Measurements from ENCODE around the gene DCAF10. TPM values are rescaled to one million over a fixed set of nuclear protein-coding genes. Genes with fewer than 3 reads are reported as not detected.

The DCAF10 gene
- total RNA-seq (2013; cell fraction: nucleolus; rRNA removed) = 25.6 and 27.8 TPM in 2 replicates
- total RNA-seq (2014; rRNA removed) (6.3 and 6.7 TPM in 2 replicates), total RNA-seq (2014; rRNA removed; fragmentation: Illumina TruSeq; extraction: Trizol) (8.9 and 9.4 TPM in 2 replicates), total RNA-seq (2021) (12.6 and 12.7 TPM in 2 replicates), polyA plus RNA-seq (2011; rRNA removed) (21.7 and 21.8 TPM in 2 replicates), polyA plus RNA-seq (2014; fragmentation: Illumina TruSeq; extraction: Trizol) (10.6 and 12.6 TPM in 2 replicates), polyA plus RNA-seq (2014; fragmentation: Nextera tagmentation; extraction: Ambion mirVana) (1 to 10 TPM; 3.9 TPM), polyA plus RNA-seq (2014; rRNA removed) (7.2 and 7.9 TPM in 2 replicates), polyA plus RNA-seq (2016; fragmentation: Nextera tagmentation; extraction: Ambion mirVana) (10 to 100 TPM; 11.2 to 12.8 TPM), polyA minus RNA-seq (2011; rRNA and poly(A)+ RNA removed) (32.4 and 46.1 TPM in 2 replicates), Bru-seq, nascent RNA (percentile 71 among the genes with signal in this experiment), BruChase-seq, experiment 1, labeled RNA remaining after a 6-hour chase (percentile 74 among the genes with signal in this experiment), BruChase-seq, experiment 2, labeled RNA remaining after a 2-hour chase (percentile 75 among the genes with signal in this experiment)
- 4.7 TPM for polyA plus RNA-seq (2011; ENCODE audit: low read depth)
- polyA plus RNA-seq (2011; cell fraction: cytosol; rRNA removed) = 9.9 and 12.0 TPM in 2 replicates
- 12.5 and 14.5 TPM in 2 replicates for polyA plus RNA-seq (2011; cell fraction: nucleus; rRNA removed)
- 6.8 and 9.1 TPM in 2 replicates for polyA plus RNA-seq (2012)
- 8.2 and 11.1 TPM in 2 replicates for polyA minus RNA-seq (2011; cell fraction: cytosol; rRNA and poly(A)+ RNA removed)
- polyA minus RNA-seq (2011; cell fraction: nucleus; rRNA and poly(A)+ RNA removed) = 11.7 and 21.6 TPM in 2 replicates
- long read RNA-seq, experiment 1, partial matches to known transcripts = 1 of 8 reads
- long read RNA-seq, experiment 1, other reads (novel, unspliced or antisense) = 4 of 8 reads
- long read RNA-seq, experiment 2, partial matches to known transcripts = 1 of 5 reads
- long read RNA-seq, experiment 2, other reads (novel, unspliced or antisense) = 3 of 5 reads

GRCh38 chr9:37800631-37801286 lies at the start of gene DCAF10:
Gene DCAF10 (plus strand): TSS chr9:37800797. CDS start chr9:37800867, 70 bp downstream.
- FAIRE-seq (no peak), ATAC-seq (peak; percentile 89), DNase-seq (ENCODE audit: low read depth, low spot score) (peak; percentile 40)
- no TSS peak for BruUV-seq (replicated peaks)
- peaks cover 10% of the 10 kb centered on the region; the same call in 1 of the 2 replicates for H3K4me1 ChIP-seq (ENCODE audit: control insufficient read depth, insufficient read depth, low read length)
- intact Hi-C loops (cut with micrococcal nuclease; ENCODE audit: unreplicated experiment) (loop anchor here (2.0 to 5.0 kb wide), 3 partner anchors 16 to 218 kb away; partner anchors contain the start of genes EXOSC3 and SLC25A51), in situ Hi-C loops (cut with MboI) (no loop called here)
- peak within 1 kb of the TSS; percentile 80 for H3K4me3 ChIP-seq
- CTCF ChIA-PET = interaction anchor here (0.8 to 3.1 kb wide), 2 partner anchors 16 to 58 kb away, joined by 3 to 13 read pairs; partner anchors contain the start of gene EXOSC3
- POLR2A ChIA-PET = interaction anchor here (0.6 to 1.6 kb wide), 5 partner anchors 12 to 235 kb away, joined by 3 to 10 read pairs (median 3); partner anchors contain the start of gene EXOSC3
- H3K36me3 ChIP-seq (ENCODE audit: control insufficient read depth in 2 of 2, insufficient read depth in 2 of 2, low read length in 1 of 2) = no peaks in the 10 kb centered on the region
- RAD21 ChIA-PET (ENCODE audit: unreplicated experiment) = interaction anchor here (0.7 to 0.9 kb wide), 2 partner anchors 16 to 17 kb away, joined by 3 to 4 read pairs; partner anchors contain the start of gene EXOSC3
- under 1% methylated on average over 30 of the region's 72 CpGs for WGBS (ENCODE audit: insufficient coverage, insufficient replicate concordance, low lambda C conversion rate, missing lambda C conversion rate)
- H3K9ac ChIP-seq (ENCODE audit: control insufficient read depth, insufficient read depth, low read length) = peak within 1 kb of the TSS; percentile 90
- H3K27me3 ChIP-seq (replicated peaks in 1 of 2; ENCODE audit: control insufficient read depth in 2 of 2, insufficient read depth in 2 of 2, low read length in 1 of 2) = no peaks in the 10 kb centered on the region
- no peaks in the 10 kb centered on the region for H3K9me3 ChIP-seq (replicated peaks; ENCODE audit: control insufficient read depth, insufficient read depth, low read length)
- SMC1A ChIA-PET (ENCODE audit: uncharacterized antibody, unreplicated experiment) = interaction anchor here (0.6 to 1.0 kb wide), 4 partner anchors 7 to 102 kb away, joined by 3 to 7 read pairs (median 4); no protein-coding TSS in a partner anchor
- peaks cover 46% of the 10 kb centered on the region for H3K79me2 ChIP-seq (ENCODE audit: control insufficient read depth, insufficient read depth, low read length)
- H2AFZ ChIP-seq (ENCODE audit: control insufficient read depth, low read depth, low read length) = peak within 1 kb of the TSS; percentile 99
- peak within 1 kb of the TSS; percentile 85 for H3K4me2 ChIP-seq (ENCODE audit: control insufficient read depth, insufficient read depth)
- peaks cover 3% of the 10 kb centered on the region; the same call in 1 of the 2 replicates for H4K20me1 ChIP-seq (ENCODE audit: control insufficient read depth, insufficient read depth)
- peak within 1 kb of the TSS; percentile 83 for H3K27ac ChIP-seq (ENCODE audit: control insufficient read depth, insufficient read depth)
- TF ChIP-seq NKRF (conservative IDR thresholded peaks at IDR 0.05) (peak; percentile 79), ATF3 (IDR thresholded peaks at IDR 0.05; ENCODE audit: borderline replicate concordance, extremely low read depth, low read depth, low read length) (no peak), SREBF1 (IDR thresholded peaks at IDR 0.05; ENCODE audit: low read length) (peak; percentile 52; the same call in 1 of the 2 replicates), EGR1 (IDR thresholded peaks at IDR 0.05; ENCODE audit: borderline replicate concordance in 1 of 2, low read depth in 2 of 2, low read length in 2 of 2) (peak; percentile 73 to 94), PBX3 (IDR thresholded peaks at IDR 0.05; ENCODE audit: insufficient replicate concordance, low read depth, low read length) (peak; percentile 44), MTA3 (IDR thresholded peaks at IDR 0.05; ENCODE audit: borderline replicate concordance, low read length) (no peak), MEF2B (IDR thresholded peaks at IDR 0.05; ENCODE audit: partially characterized antibody, poor library complexity, severe bottlenecking) (peak; percentile 53), SIN3A (IDR thresholded peaks at IDR 0.05; ENCODE audit: low read depth, low read length) (peak; percentile 80; the same call in 1 of the 2 replicates), E2F4 (IDR thresholded peaks at IDR 0.05; ENCODE audit: low read depth, low read length) (no peak), ATF7 (IDR thresholded peaks at IDR 0.05; ENCODE audit: low read depth) (peak; percentile 39; the same call in 1 of the 2 replicates), SPI1 (IDR thresholded peaks at IDR 0.05; ENCODE audit: borderline replicate concordance, insufficient read depth, low read depth, low read length) (no peak), IRF4 (IDR thresholded peaks at IDR 0.05; ENCODE audit: low read depth, low read length) (peak; percentile 74; the same call in 1 of the 2 replicates)

Data from GM12878 (cell line).